Stimulated activated naive B cell treated with anti-CD40 and anti-IgM and Interleukin-4, amounts not matched to agents 10 μg/mL and 1 μg/mL and 100 μg/mL, for 72 hours (primary cell): ENCODE results near the gene CSRP2.

ENCODE experiments used
- ATAC-seq, 2 donors: fragments of 150-1000 bp; cut with Tn5 transposase; replicated peaks; 2 replicates each; pipeline ENCODE4 v1.10.0; 2021; ENCODE audit warnings: moderate library complexity in 1 of 2
- DNase-seq: peaks from one replicate; pipeline ENCODE4 v3.0.0; 2021
- H3K27ac Mint-ChIP-seq: one replicate; pipeline ENCODE4 v1.8.0; 2022; ENCODE audit warnings: mild to moderate bottlenecking, mixed read lengths
- H3K27me3 Mint-ChIP-seq, 2 donors: one replicate each; pipeline ENCODE4 v1.8.0; 2022; ENCODE audit warnings: mixed read lengths in 2 of 2
- H3K36me3 Mint-ChIP-seq, 2 donors: one replicate each; pipeline ENCODE4 v1.8.0; 2022; ENCODE audit warnings: mixed read lengths in 2 of 2, mild to moderate bottlenecking in 1 of 2
- H3K4me1 Mint-ChIP-seq, 2 donors: one replicate each; pipeline ENCODE4 v1.8.0; 2022; ENCODE audit warnings: mixed read lengths in 2 of 2, mild to moderate bottlenecking in 1 of 2
- H3K4me3 Mint-ChIP-seq, 2 donors: one replicate each; pipeline ENCODE4 v1.8.0; 2022; ENCODE audit warnings: mild to moderate bottlenecking in 2 of 2, mixed read lengths in 2 of 2, moderate library complexity in 1 of 2
- H3K9me3 Mint-ChIP-seq, 2 donors: one replicate each; pipeline ENCODE4 v1.8.0; 2022; ENCODE audit warnings: mixed read lengths in 2 of 2, mild to moderate bottlenecking in 1 of 2

Gene CSRP2

DNA sequence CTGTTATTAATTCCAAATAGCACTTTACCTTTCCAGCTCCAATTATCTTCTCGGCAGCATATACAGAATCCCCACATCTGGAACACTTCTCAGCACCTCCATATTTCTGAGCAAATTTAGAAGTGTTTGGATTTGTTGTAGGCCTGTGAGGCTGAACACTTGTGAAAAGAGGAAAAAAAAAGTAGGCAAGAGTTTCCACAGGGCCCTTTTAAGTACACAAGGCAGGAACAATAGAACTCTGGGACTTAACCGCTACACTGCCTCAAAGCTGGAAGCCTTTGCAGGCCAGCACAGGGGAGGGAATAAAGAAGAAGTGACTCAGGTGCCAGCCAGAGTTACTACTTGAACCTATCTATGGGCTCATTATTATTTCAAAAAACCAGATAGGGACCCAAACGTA, 18.6 kb downstream of the CSRP2 start:
- Mint-ChIP-seq H3K27me3 (no peaks in the 10 kb centered on the region), H3K4me1 (peaks cover 0 to 1% of the 10 kb centered on the region in 2 donors), H3K27ac (no peak overlapping the region), H3K9me3 (peaks cover 0 to 1% of the 10 kb centered on the region in 2 donors), H3K36me3 (peaks cover 8 to 11% of the 10 kb centered on the region in 2 donors), H3K4me3 (no peak overlapping the region)
- DNase-seq (no peak), ATAC-seq (no peak)

DNA sequence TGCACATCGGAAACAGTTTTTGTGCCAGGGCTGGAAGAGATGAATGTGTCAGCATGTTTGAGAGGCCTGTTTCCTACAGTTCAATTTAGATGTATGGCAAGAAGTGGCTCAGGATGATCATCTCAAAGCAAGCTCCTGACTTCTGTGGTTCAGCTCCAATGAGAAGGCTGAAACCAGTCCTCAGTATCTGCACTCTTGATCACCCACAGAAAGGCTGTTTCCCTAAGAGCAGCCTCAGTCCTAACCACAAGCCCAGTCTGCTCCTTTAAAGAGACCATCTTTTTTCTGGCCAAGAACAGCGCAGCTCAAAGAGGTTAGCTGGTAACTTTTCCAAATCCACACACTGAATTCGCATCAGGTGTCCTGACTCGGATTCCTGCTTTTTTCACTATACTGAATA, 19.2 kb downstream of the CSRP2 start:
- no peak overlapping the region for H3K27ac Mint-ChIP-seq
- peaks cover 0 to 1% of the 10 kb centered on the region in 2 donors for H3K4me1 Mint-ChIP-seq
- ATAC-seq, result no peak

DNA sequence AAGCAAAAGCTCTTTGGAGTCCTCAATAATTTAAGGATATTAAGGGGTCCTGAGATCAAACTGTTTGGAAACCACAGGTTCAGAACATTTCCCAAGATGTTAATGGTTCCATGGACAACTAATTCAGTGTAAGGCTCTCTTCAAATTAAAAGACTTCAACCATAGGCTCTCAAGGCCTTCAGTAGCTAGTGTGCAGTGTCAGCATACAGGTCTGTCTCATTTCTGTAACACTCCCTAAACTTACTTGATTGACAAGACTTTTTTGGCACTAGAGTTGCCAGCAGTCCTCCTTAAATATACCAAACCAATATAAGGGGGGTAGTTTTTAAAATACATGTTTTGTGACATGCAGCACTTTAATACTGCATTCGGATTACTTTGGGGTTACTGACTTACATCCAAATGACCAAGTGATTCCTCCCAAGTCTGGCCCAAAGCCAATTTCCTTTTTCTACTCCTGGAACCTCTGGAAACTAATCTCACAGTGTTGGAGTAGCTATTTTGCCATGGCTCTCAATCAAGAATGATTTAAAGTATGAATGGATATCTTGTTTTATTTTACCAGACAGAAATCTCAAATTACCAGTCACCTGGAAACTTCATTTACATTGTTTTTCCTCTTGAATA, 22.7 kb downstream of the CSRP2 start:
- H3K9me3 Mint-ChIP-seq, result no peaks in the 10 kb centered on the region
- H3K4me3 Mint-ChIP-seq, result no peak overlapping the region
- peaks cover 0 to 1% of the 10 kb centered on the region in 2 donors for H3K4me1 Mint-ChIP-seq
- H3K36me3 Mint-ChIP-seq, result peaks cover 18 to 20% of the 10 kb centered on the region in 2 donors
- no peak overlapping the region for H3K27ac Mint-ChIP-seq
- ATAC-seq (no peak), DNase-seq (no peak)
- H3K27me3 Mint-ChIP-seq, result no peaks in the 10 kb centered on the region

More for the DNA sequence above, 19.2 kb downstream of the CSRP2 start:
- H3K4me3 Mint-ChIP-seq, result no peak overlapping the region
- no peaks in the 10 kb centered on the region for H3K27me3 Mint-ChIP-seq
- peaks cover 0 to 1% of the 10 kb centered on the region in 2 donors for H3K9me3 Mint-ChIP-seq
- H3K36me3 Mint-ChIP-seq, result peaks cover 13 to 17% of the 10 kb centered on the region in 2 donors
- DNase-seq, result no peak

DNA sequence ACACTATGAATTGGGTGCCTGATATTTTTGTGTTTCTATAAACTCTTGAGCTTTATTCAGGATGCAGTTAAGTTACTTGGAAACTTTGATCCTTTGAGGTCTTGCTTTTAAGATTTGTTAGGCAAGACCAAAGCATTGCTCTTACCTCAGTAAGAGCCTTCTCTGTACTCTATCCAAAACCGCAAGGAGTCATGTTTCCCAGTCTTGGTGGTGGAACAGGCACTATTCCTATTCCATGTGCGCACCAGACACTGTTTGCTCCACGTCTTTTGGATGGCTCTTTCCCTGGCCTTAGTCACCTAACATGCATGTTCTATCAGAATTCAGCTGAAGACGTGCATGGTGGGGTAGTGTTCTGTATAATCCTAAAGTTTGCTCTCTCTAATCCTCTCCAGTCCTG, 23.5 kb downstream of the CSRP2 start:
- no peaks in the 10 kb centered on the region for H3K9me3 Mint-ChIP-seq
- DNase-seq, result no peak

DNA sequence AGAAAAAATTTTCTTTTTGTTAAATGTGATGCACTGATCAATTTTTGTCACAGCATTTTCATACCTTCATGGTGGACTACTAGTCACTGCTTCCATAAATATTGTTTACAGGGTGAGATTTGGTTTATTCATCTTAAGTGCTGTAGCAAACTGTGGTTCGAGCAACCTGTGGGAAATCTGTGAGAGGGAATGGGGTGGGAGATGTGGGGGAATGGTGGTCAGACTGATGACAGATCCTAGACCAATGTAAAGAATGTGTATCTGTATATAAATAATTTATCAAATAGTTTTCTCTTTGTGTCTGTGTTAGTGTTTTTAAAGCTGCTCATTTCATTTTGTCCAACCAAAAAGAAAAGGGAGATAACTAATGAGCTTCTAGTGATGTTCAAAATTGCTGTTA, 26.7 kb downstream of the CSRP2 start:
- Mint-ChIP-seq H3K4me3 (no peak overlapping the region), H3K36me3 (peaks cover 25 to 27% of the 10 kb centered on the region in 2 donors), H3K9me3 (no peaks in the 10 kb centered on the region), H3K4me1 (no peaks in the 10 kb centered on the region), H3K27me3 (no peaks in the 10 kb centered on the region), H3K27ac (no peak overlapping the region)
- ATAC-seq (no peak), DNase-seq (no peak)

More for the DNA sequence above, 23.5 kb downstream of the CSRP2 start:
- Mint-ChIP-seq H3K4me1 (peaks cover 0 to 1% of the 10 kb centered on the region in 2 donors), H3K27ac (no peak overlapping the region), H3K36me3 (peaks cover 18 to 24% of the 10 kb centered on the region in 2 donors), H3K4me3 (no peak overlapping the region), H3K27me3 (no peaks in the 10 kb centered on the region)
- no peak for ATAC-seq

DNA sequence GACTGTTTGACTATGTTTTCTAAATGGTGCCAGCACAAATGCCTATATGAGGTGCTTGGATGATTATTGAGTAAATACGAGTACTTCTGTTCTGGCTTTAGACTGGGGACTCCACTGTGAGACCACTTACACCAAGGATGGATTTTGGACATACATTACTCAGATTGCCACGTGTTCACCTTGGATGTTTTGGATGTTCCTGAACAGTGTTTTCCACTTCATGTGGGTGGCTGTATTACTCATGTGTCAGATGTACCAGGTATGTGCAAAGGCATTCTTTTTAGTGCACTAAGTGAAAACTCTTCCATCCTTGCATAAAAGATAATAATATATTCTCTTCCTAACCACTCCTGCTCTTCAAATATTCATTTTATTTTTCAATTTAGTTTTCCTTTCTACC, 30.7 kb downstream of the CSRP2 start:
- Mint-ChIP-seq H3K4me3 (no peak overlapping the region), H3K27ac (no peak overlapping the region), H3K27me3 (no peaks in the 10 kb centered on the region), H3K36me3 (peaks cover 14 to 24% of the 10 kb centered on the region in 2 donors), H3K9me3 (no peaks in the 10 kb centered on the region), H3K4me1 (no peaks in the 10 kb centered on the region)
- DNase-seq, result no peak
- ATAC-seq, result no peak

DNA sequence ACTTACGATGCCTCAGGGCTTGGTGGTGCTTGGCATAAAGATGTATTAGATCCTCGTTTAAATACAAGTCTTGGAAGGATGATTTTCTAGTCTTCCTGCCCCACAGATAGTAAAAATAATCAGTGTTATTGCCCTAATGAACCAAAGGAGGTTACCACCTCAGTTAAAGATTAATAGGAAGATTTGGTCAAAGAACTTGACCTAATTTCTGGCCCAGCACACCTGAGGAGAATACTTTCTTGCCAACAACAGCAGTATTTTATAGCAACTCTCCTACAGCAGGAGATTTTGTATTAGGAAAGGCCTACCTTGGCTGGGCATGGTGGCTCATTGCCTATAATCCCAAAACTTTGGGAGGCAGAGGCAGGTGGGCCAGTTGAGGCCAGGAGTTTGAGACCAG, 31.6 kb downstream of the CSRP2 start:
- Mint-ChIP-seq H3K9me3 (no peaks in the 10 kb centered on the region), H3K27me3 (no peaks in the 10 kb centered on the region), H3K27ac (no peak overlapping the region), H3K4me3 (no peak overlapping the region), H3K4me1 (no peaks in the 10 kb centered on the region), H3K36me3 (peaks cover 14 to 22% of the 10 kb centered on the region in 2 donors)
- DNase-seq (no peak), ATAC-seq (no peak)

DNA sequence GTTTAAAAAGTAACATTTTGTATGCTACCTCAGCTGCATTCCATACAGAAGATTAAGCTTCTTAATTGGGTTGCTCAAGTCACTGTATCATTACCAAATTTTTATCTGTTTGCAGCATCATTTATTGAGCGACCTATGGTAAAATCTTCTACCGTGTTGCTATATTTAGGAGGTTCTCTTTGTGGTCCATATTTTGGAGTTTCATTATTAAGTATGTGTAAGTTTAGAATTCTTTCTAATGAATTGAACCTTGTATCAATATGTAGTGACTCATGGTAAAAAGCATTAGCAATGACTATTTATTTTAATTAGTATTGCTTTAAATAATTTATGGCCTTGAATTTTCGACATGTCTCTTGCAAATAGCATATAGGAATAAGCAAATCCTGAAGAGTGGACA, 42.2 kb downstream of the CSRP2 start:
- Mint-ChIP-seq H3K9me3 (no peaks in the 10 kb centered on the region), H3K27ac (no peak overlapping the region), H3K4me1 (no peaks in the 10 kb centered on the region), H3K36me3 (peaks cover 4 to 9% of the 10 kb centered on the region in 2 donors), H3K27me3 (no peaks in the 10 kb centered on the region), H3K4me3 (no peak overlapping the region)
- ATAC-seq, result no peak
- DNase-seq, result no peak

DNA sequence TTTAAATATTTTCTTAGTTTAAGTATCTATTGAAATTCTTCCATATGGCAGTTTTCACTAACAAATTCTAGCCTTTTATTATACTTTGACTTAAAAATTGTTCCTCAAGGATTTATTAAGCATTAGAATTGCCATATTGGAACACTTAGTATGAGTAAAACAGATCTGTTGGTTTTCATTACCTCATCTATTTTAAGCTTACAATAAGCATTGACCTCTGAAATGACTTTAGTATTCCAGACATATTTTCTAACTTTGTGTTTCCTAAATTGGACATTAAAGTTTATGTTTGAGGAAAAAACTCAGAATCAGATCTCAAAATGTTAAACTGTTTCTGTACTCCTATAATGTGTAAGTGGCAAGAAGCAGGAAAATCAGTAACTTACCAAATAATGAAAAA, 48.4 kb downstream of the CSRP2 start:
- ATAC-seq, result no peak
- Mint-ChIP-seq H3K9me3 (no peaks in the 10 kb centered on the region), H3K27me3 (no peaks in the 10 kb centered on the region), H3K27ac (no peak overlapping the region), H3K4me3 (no peak overlapping the region), H3K4me1 (no peaks in the 10 kb centered on the region), H3K36me3 (peaks cover 20 to 38% of the 10 kb centered on the region in 2 donors)
- no peak for DNase-seq

DNA sequence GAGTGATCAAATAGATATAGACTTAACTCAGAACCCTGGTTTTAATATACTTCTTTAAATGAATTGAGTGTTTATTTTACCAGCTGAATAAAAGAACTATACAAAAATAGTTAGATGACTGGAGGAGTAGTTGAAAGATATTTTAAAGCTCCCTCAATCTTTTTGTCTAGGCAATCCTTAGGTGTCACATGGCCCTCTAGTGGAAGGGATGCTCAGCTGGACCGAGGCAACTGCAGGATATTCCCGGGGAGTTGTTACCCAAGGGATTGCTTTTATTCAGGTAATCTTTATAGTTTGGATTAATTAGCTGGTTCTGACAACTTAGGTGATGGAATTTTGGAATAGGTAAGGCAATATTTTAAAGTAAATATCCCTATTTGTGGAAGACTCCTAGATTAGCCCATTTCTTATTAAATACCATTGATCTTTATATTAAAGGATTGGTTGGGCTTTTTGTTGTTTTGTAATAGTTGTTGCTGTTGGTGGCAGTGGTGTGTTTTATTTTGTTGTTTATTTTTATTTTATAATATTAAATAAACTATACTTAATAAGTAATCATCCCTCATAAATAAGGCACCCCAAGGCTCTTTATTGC, 57.8 kb downstream of the CSRP2 start:
- H3K9me3 Mint-ChIP-seq, result no peaks in the 10 kb centered on the region
- H3K36me3 Mint-ChIP-seq, result peaks cover 2 to 19% of the 10 kb centered on the region in 2 donors

DNA sequence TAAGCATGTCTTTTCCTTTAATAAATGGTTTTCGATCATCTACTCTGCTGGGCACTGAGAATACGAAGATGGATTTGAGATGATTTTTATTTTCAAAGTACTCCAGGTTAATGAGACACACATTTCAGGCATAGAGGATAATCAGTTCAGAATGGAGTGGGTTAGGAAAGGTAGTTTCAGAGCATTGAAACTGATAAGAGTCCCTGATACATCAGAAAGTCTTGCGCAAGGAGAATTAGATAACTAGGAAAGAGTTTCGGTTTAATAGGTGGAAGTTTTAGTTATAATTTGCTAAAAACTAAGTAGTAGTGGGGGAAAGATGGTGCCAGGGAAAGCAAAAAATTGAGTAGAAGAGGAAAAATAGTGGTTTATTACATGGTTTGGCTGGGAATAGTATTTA, 64.8 kb downstream of the CSRP2 start:
- H3K27ac Mint-ChIP-seq, result no peak overlapping the region
- ATAC-seq, result no peak
- H3K4me1 Mint-ChIP-seq, result no peaks in the 10 kb centered on the region
- no peak for DNase-seq
- H3K27me3 Mint-ChIP-seq, result no peaks in the 10 kb centered on the region
- H3K9me3 Mint-ChIP-seq, result no peaks in the 10 kb centered on the region
- peaks cover 9 to 22% of the 10 kb centered on the region in 2 donors for H3K36me3 Mint-ChIP-seq
- no peak overlapping the region for H3K4me3 Mint-ChIP-seq

More for the DNA sequence above, 57.8 kb downstream of the CSRP2 start:
- no peak for ATAC-seq
- Mint-ChIP-seq H3K27me3 (no peaks in the 10 kb centered on the region), H3K4me1 (no peaks in the 10 kb centered on the region), H3K4me3 (no peak overlapping the region), H3K27ac (no peak overlapping the region)
- DNase-seq, result no peak

DNA sequence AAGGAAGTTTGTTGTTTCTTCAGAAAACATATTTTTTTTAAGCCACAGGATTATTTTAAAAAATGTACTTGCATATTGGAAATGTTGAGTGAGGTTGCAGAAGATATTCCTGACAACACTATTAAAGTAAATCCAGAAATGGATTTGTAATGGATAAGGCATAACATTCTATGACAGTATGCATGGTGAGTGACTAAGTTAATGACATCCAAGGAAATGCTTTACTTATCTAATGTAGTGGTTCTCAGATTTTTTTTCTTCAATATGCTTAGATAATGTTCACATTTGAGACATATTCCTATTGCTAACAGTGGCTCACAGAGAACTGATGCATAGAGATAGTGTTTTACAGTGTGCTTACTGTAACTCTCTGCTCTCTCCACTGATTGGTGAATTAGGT, 65.6 kb downstream of the CSRP2 start:
- H3K4me3 Mint-ChIP-seq, result no peak overlapping the region
- ATAC-seq (no peak), DNase-seq (no peak)
- H3K9me3 Mint-ChIP-seq, result no peaks in the 10 kb centered on the region
- no peak overlapping the region for H3K27ac Mint-ChIP-seq
- H3K4me1 Mint-ChIP-seq, result no peaks in the 10 kb centered on the region
- no peaks in the 10 kb centered on the region for H3K27me3 Mint-ChIP-seq
- peaks cover 9 to 14% of the 10 kb centered on the region in 2 donors for H3K36me3 Mint-ChIP-seq

DNA sequence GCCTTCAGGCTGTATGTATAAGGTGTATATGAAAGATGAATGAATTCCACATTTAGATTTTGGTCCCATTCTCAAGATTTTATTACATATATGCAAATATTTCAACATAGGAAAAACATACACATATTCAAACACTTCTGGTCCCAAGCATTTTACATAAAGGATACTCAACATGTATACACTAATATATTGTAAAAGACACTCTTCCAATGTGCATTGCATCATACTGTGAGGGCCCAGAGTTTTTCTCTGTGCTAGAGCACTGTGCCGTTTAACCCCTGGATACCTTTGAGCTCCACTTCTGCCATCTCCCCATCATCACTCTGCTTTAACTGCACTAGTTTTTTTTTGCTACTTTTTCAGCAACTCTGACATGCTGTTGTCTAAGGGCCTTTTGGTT, 66.8 kb downstream of the CSRP2 start:
- H3K27me3 Mint-ChIP-seq, result no peaks in the 10 kb centered on the region
- H3K36me3 Mint-ChIP-seq, result peaks cover 9 to 13% of the 10 kb centered on the region in 2 donors
- no peak overlapping the region for H3K4me3 Mint-ChIP-seq
- no peak overlapping the region for H3K27ac Mint-ChIP-seq
- ATAC-seq (no peak), DNase-seq (no peak)
- no peaks in the 10 kb centered on the region for H3K9me3 Mint-ChIP-seq
- H3K4me1 Mint-ChIP-seq, result no peaks in the 10 kb centered on the region

DNA sequence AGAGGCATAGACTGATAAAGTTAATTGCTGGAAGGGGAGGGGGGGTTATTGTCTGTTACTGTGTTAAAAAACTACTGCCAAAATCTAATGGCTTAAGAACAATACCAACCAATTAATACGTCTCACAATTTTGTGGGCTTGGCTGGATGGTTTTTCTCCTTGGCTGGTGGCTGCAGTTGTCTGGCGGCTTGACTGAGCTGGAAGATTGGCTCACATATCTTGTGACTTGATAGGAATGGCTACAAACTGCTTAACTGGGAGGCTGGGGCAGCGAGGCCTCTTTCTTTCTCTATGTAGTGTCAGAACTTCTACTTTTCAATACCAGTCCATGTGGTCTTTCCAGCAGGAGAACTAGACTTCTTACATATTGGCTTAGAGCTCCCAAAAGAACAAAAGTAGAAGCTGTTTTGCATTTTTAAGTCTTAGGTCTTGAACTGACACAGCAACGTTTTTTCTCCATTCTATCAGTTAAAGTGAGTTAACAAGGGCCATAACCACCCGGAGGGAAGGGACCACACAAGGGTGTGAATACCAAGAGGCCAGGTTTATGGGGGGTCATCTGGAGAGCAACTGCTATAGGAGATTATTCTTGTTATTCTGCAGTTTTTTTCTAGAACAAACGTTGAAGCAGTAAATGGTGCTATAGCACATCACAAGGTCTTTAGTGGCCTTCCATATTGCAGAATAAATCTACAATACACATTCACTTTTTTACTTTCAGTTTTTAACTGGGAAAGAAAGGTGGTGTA, 68.0 kb downstream of the CSRP2 start:
- ATAC-seq, result no peak
- no peak overlapping the region for H3K4me3 Mint-ChIP-seq
- no peaks in the 10 kb centered on the region for H3K4me1 Mint-ChIP-seq
- no peaks in the 10 kb centered on the region for H3K27me3 Mint-ChIP-seq
- H3K9me3 Mint-ChIP-seq, result no peaks in the 10 kb centered on the region
- H3K27ac Mint-ChIP-seq, result no peak overlapping the region
- DNase-seq, result no peak
- peaks cover 9 to 13% of the 10 kb centered on the region in 2 donors for H3K36me3 Mint-ChIP-seq
